A549 (cell line): ENCODE data around the gene ENTR1.

Source experiments
- CEBPB ChIP-seq, 2 experiments: fragments of >200 bp in 1 of 2; sonication (Bioruptor Twin) in 1 of 2; formaldehyde crosslinking in 1 of 2; IDR thresholded peaks; 2 replicates each; pipeline ENCODE4 v1.6.1; 2012 to 2016
- CTCF ChIP-seq: fragments of >200 bp; sonication (Bioruptor Twin); formaldehyde crosslinking; IDR thresholded peaks from 3 replicates; pipeline ENCODE4 v1.5.1; 2016
- MAFK ChIP-seq: fragments of 450-650 bp; IDR thresholded peaks from 2 replicates; pipeline ENCODE4 v1.6.1; 2014; ENCODE audit not compliant: partially characterized antibody
- MAX ChIP-seq: IDR thresholded peaks from 2 replicates; pipeline ENCODE4 v1.6.1; 2012
- MYC ChIP-seq: IDR thresholded peaks from 2 replicates; pipeline ENCODE4 v1.6.1; 2012; ENCODE audit warnings: mild to moderate bottlenecking, inconsistent platforms, low read length, improper control_type of control experiment, borderline replicate concordance
- NFE2L2 ChIP-seq: fragments of 150-350 bp; conservative IDR thresholded peaks from 2 replicates; pipeline ENCODE4 v1.6.1; 2014; ENCODE audit warnings: low read length
- RFX5 ChIP-seq: fragments of 450-650 bp; IDR thresholded peaks from 2 replicates; pipeline ENCODE4 v1.7.1; 2014; ENCODE audit warnings: antibody characterized with exemption, mild to moderate bottlenecking, moderate library complexity
- SMC3 ChIP-seq: fragments of >200 bp; sonication (Bioruptor Twin); formaldehyde crosslinking; IDR thresholded peaks from 3 replicates; pipeline ENCODE4 v1.6.1; 2018; ENCODE audit warnings: inconsistent platforms
- ZC3H11A ChIP-seq: fragments of 450-650 bp; IDR thresholded peaks from 2 replicates; pipeline ENCODE4 v1.6.1; 2014; ENCODE audit warnings: antibody characterized with exemption, mild to moderate bottlenecking
- ZFP36 ChIP-seq: fragments of 450-650 bp; IDR thresholded peaks from 2 replicates; pipeline ENCODE4 v1.6.1; 2014; ENCODE audit warnings: borderline replicate concordance; ENCODE audit not compliant: partially characterized antibody
- TF ChIP-seq, protein P1 (sequence below): fragments of 200-600 bp; sonication (generic); IDR thresholded peaks from 2 replicates; pipeline ENCODE4 v1.6.1; 2016; ENCODE audit warnings: antibody characterized with exemption, mild to moderate bottlenecking, moderate library complexity
- TF ChIP-seq, protein P2 (sequence below): fragments of 150-350 bp; IDR thresholded peaks from 2 replicates; pipeline ENCODE4 v1.6.1; 2014; ENCODE audit warnings: low read depth, mild to moderate bottlenecking, low read length

- TF ChIP-seq CTCF (no peak), MAFK (no peak), ZFP36 (no peak), RFX5 (no peak), MYC (no peak), NFE2L2 (no peak), SMC3 (no peak), ZC3H11A (no peak), CEBPB (IDR thresholded peaks at IDR 0.05) (no peak), MAX (no peak)
- TF ChIP-seq, protein P1, sequence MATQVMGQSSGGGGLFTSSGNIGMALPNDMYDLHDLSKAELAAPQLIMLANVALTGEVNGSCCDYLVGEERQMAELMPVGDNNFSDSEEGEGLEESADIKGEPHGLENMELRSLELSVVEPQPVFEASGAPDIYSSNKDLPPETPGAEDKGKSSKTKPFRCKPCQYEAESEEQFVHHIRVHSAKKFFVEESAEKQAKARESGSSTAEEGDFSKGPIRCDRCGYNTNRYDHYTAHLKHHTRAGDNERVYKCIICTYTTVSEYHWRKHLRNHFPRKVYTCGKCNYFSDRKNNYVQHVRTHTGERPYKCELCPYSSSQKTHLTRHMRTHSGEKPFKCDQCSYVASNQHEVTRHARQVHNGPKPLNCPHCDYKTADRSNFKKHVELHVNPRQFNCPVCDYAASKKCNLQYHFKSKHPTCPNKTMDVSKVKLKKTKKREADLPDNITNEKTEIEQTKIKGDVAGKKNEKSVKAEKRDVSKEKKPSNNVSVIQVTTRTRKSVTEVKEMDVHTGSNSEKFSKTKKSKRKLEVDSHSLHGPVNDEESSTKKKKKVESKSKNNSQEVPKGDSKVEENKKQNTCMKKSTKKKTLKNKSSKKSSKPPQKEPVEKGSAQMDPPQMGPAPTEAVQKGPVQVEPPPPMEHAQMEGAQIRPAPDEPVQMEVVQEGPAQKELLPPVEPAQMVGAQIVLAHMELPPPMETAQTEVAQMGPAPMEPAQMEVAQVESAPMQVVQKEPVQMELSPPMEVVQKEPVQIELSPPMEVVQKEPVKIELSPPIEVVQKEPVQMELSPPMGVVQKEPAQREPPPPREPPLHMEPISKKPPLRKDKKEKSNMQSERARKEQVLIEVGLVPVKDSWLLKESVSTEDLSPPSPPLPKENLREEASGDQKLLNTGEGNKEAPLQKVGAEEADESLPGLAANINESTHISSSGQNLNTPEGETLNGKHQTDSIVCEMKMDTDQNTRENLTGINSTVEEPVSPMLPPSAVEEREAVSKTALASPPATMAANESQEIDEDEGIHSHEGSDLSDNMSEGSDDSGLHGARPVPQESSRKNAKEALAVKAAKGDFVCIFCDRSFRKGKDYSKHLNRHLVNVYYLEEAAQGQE: no peak
- TF ChIP-seq, protein P2, sequence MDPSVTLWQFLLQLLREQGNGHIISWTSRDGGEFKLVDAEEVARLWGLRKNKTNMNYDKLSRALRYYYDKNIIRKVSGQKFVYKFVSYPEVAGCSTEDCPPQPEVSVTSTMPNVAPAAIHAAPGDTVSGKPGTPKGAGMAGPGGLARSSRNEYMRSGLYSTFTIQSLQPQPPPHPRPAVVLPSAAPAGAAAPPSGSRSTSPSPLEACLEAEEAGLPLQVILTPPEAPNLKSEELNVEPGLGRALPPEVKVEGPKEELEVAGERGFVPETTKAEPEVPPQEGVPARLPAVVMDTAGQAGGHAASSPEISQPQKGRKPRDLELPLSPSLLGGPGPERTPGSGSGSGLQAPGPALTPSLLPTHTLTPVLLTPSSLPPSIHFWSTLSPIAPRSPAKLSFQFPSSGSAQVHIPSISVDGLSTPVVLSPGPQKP: no peak
These were observed 36.2 kb downstream of the ENTR1 start for GRCh38 chr9:136374183-136374575.
